ENCODE data around the gene MMP14. TPM values are rescaled to one million over a fixed set of nuclear protein-coding genes. Genes with fewer than 3 reads are reported as not detected.

MMP14 gene
- total and polyA plus RNA-seq, 2 of the 8 experiments (the other 6 are each of a cell fraction or from before 2014, with no cell fraction given), result 58.2 to 86.8 TPM

- no peak for TF ChIP-seq CREB1 (IDR thresholded peaks at IDR 0.05)
- no peak for TF ChIP-seq HDAC2 (IDR thresholded peaks at IDR 0.05; ENCODE audit: borderline replicate concordance in 1 of 2, low read depth in 2 of 2, low read length in 2 of 2)
- TF ChIP-seq FOSL1 (IDR thresholded peaks at IDR 0.05; ENCODE audit: insufficient read depth, low read depth, low read length), result no peak
- no peak for TF ChIP-seq SIRT6 (IDR thresholded peaks at IDR 0.05; ENCODE audit: low read length)
Observed at GRCh38 chr14:22877000-22877501, 40.7 kb downstream of the MMP14 start (continued).

All from H1 (cell line).